Activated naive CD4-positive, alpha-beta T cell treated with anti-CD3 and anti-CD28 coated beads, Interleukin-2, amount 50 U/mL, for 24 hours (primary cell): Measurements from ENCODE around the gene AMOTL2.

Experiments
- H3K27ac Mint-ChIP-seq: one replicate; pipeline ENCODE4 v1.8.0; 2021; ENCODE audit warnings: mild to moderate bottlenecking, mixed read lengths
- H3K27me3 Mint-ChIP-seq: one replicate; pipeline ENCODE4 v1.8.0; 2021; ENCODE audit warnings: mixed read lengths
- H3K36me3 Mint-ChIP-seq: one replicate; pipeline ENCODE4 v1.8.0; 2021; ENCODE audit warnings: mixed read lengths
- H3K4me1 Mint-ChIP-seq: one replicate; pipeline ENCODE4 v1.8.0; 2021; ENCODE audit warnings: mixed read lengths
- H3K4me3 Mint-ChIP-seq: one replicate; pipeline ENCODE4 v1.8.0; 2021; ENCODE audit warnings: mild to moderate bottlenecking, mixed read lengths
- H3K9me3 Mint-ChIP-seq: one replicate; pipeline ENCODE4 v1.8.0; 2021; ENCODE audit warnings: mixed read lengths

AMOTL2 gene

GRCh38 chr3:134328147-134328591, 46.1 kb downstream of the AMOTL2 start:
- Mint-ChIP-seq H3K36me3 (no peaks in the 10 kb centered on the region), H3K27ac (no peak overlapping the region), H3K27me3 (peaks cover 1% of the 10 kb centered on the region), H3K4me3 (no peak overlapping the region), H3K9me3 (no peaks in the 10 kb centered on the region), H3K4me1 (no peaks in the 10 kb centered on the region)

GRCh38 chr3:134327594-134327975, 46.7 kb downstream of the AMOTL2 start:
- Mint-ChIP-seq H3K27ac (no peak overlapping the region), H3K9me3 (no peaks in the 10 kb centered on the region), H3K27me3 (peaks cover under 1% of the 10 kb centered on the region), H3K4me3 (no peak overlapping the region), H3K4me1 (no peaks in the 10 kb centered on the region), H3K36me3 (no peaks in the 10 kb centered on the region)

- H3K4me1 Mint-ChIP-seq: no peaks in the 10 kb centered on the region
- no peaks in the 10 kb centered on the region for H3K9me3 Mint-ChIP-seq
- no peak overlapping the region for H3K4me3 Mint-ChIP-seq
- no peak overlapping the region for H3K27ac Mint-ChIP-seq
- H3K27me3 Mint-ChIP-seq: no peaks in the 10 kb centered on the region
- H3K36me3 Mint-ChIP-seq: no peaks in the 10 kb centered on the region
Measured at GRCh38 chr3:134326760-134327593, 47.3 kb downstream of the AMOTL2 start.

GRCh38 chr3:134326126-134326525, 48.1 kb downstream of the AMOTL2 start:
- Mint-ChIP-seq H3K27me3 (no peaks in the 10 kb centered on the region), H3K4me3 (no peak overlapping the region), H3K36me3 (no peaks in the 10 kb centered on the region), H3K27ac (no peak overlapping the region), H3K4me1 (no peaks in the 10 kb centered on the region), H3K9me3 (no peaks in the 10 kb centered on the region)

GRCh38 chr3:134325706-134326105, 48.5 kb downstream of the AMOTL2 start:
- no peak overlapping the region for H3K27ac Mint-ChIP-seq
- H3K4me1 Mint-ChIP-seq: no peaks in the 10 kb centered on the region
- no peaks in the 10 kb centered on the region for H3K9me3 Mint-ChIP-seq
- H3K4me3 Mint-ChIP-seq: no peak overlapping the region
- H3K36me3 Mint-ChIP-seq: no peaks in the 10 kb centered on the region
- H3K27me3 Mint-ChIP-seq: no peaks in the 10 kb centered on the region

- Mint-ChIP-seq H3K9me3 (no peaks in the 10 kb centered on the region), H3K4me1 (no peaks in the 10 kb centered on the region), H3K36me3 (no peaks in the 10 kb centered on the region), H3K27me3 (no peaks in the 10 kb centered on the region), H3K4me3 (no peak overlapping the region), H3K27ac (no peak overlapping the region)
Measured at GRCh38 chr3:134325061-134325705, 49.1 kb downstream of the AMOTL2 start.

GRCh38 chr3:134323966-134324962, 50.0 kb downstream of the AMOTL2 start:
- Mint-ChIP-seq H3K27me3 (no peaks in the 10 kb centered on the region), H3K4me3 (no peak overlapping the region), H3K27ac (no peak overlapping the region), H3K36me3 (no peaks in the 10 kb centered on the region), H3K4me1 (no peaks in the 10 kb centered on the region), H3K9me3 (no peaks in the 10 kb centered on the region)

- H3K9me3 Mint-ChIP-seq: no peaks in the 10 kb centered on the region
- H3K27ac Mint-ChIP-seq: no peak overlapping the region
- no peaks in the 10 kb centered on the region for H3K27me3 Mint-ChIP-seq
- H3K4me1 Mint-ChIP-seq: no peaks in the 10 kb centered on the region
- H3K36me3 Mint-ChIP-seq: no peaks in the 10 kb centered on the region
- H3K4me3 Mint-ChIP-seq: no peak overlapping the region
Measured at GRCh38 chr3:134322286-134322685, 52.0 kb downstream of the AMOTL2 start.

- Mint-ChIP-seq H3K27me3 (peaks cover 1% of the 10 kb centered on the region), H3K36me3 (no peaks in the 10 kb centered on the region), H3K27ac (no peak overlapping the region), H3K4me3 (no peak overlapping the region), H3K9me3 (no peaks in the 10 kb centered on the region), H3K4me1 (no peaks in the 10 kb centered on the region)
Measured at GRCh38 chr3:134320749-134321148, 53.5 kb downstream of the AMOTL2 start.

- Mint-ChIP-seq H3K4me3 (no peak overlapping the region), H3K9me3 (no peaks in the 10 kb centered on the region)
Measured at GRCh38 chr3:134319931-134320330, 54.3 kb downstream of the AMOTL2 start.

GRCh38 chr3:134318166-134318565, 56.1 kb downstream of the AMOTL2 start:
- Mint-ChIP-seq H3K4me1 (no peaks in the 10 kb centered on the region), H3K27ac (no peak overlapping the region), H3K4me3 (no peak overlapping the region), H3K9me3 (no peaks in the 10 kb centered on the region), H3K36me3 (no peaks in the 10 kb centered on the region), H3K27me3 (peaks cover 11% of the 10 kb centered on the region)

More at GRCh38 chr3:134319931-134320330, 54.3 kb downstream of the AMOTL2 start:
- no peaks in the 10 kb centered on the region for H3K36me3 Mint-ChIP-seq
- peaks cover 2% of the 10 kb centered on the region for H3K27me3 Mint-ChIP-seq
- H3K4me1 Mint-ChIP-seq: no peaks in the 10 kb centered on the region
- H3K27ac Mint-ChIP-seq: no peak overlapping the region

- Mint-ChIP-seq H3K36me3 (no peaks in the 10 kb centered on the region), H3K9me3 (no peaks in the 10 kb centered on the region), H3K4me3 (no peak overlapping the region), H3K27me3 (peaks cover 11% of the 10 kb centered on the region), H3K27ac (no peak overlapping the region), H3K4me1 (no peaks in the 10 kb centered on the region)
Measured at GRCh38 chr3:134317106-134317947, 56.9 kb downstream of the AMOTL2 start.

GRCh38 chr3:134315286-134316106, 58.8 kb downstream of the AMOTL2 start:
- no peaks in the 10 kb centered on the region for H3K36me3 Mint-ChIP-seq
- no peak overlapping the region for H3K27ac Mint-ChIP-seq
- no peaks in the 10 kb centered on the region for H3K4me1 Mint-ChIP-seq
- no peak overlapping the region for H3K4me3 Mint-ChIP-seq
- no peaks in the 10 kb centered on the region for H3K9me3 Mint-ChIP-seq
- peaks cover 15% of the 10 kb centered on the region for H3K27me3 Mint-ChIP-seq

GRCh38 chr3:134314588-134315285, 59.5 kb downstream of the AMOTL2 start:
- H3K9me3 Mint-ChIP-seq: no peaks in the 10 kb centered on the region
- H3K4me1 Mint-ChIP-seq: no peaks in the 10 kb centered on the region
- H3K4me3 Mint-ChIP-seq: no peak overlapping the region
- no peak overlapping the region for H3K27ac Mint-ChIP-seq
- H3K36me3 Mint-ChIP-seq: no peaks in the 10 kb centered on the region
- H3K27me3 Mint-ChIP-seq: peaks cover 15% of the 10 kb centered on the region
